ENCODE measurements around the gene MAPK1.

Gene MAPK1

DNA sequence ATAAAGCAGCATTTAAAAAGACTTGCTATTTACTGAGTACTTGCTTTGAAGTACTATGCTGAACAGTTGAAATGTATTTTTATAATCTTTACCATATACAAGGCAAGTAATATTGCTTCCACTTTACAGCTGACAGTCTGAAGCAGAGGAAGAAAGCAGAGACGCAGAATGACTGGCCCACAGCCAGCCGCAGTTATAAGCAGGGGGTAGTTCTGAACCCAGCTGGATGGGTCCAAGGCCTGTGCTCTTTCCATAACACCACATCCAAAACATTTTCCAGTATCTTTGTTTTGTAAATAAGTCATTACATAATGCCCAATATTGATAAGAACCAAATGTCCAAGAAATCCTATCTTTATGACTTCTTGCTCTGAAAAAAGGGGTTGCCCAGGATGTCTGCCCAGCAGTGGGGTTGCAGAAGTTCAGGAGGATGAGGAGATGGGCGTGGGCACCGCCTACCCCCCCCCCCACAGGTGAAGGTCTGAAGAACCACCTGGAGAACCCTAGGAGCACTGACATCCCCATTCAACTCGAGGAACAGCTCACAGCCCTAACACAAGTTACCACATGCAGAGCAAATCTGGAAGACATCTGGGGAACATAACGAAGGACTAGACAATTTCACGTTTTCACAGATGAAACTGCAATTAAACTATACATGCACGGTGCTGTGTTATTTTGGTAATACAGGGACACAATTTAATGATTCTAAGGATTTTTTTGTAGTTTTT is 107.6 kb downstream of the MAPK1 start:
- WGBS (ENCODE audit: extremely low coverage, insufficient coverage, low lambda C conversion rate): no CpG with 5 or more reads among the region's 8 CpGs
- Histone ChIP-seq H3K23ac (ENCODE audit: low read length) (no peak overlapping the region), H3K4me3 (ENCODE audit: low read length) (no peak overlapping the region), H3K4me2 (ENCODE audit: low read length) (no peak overlapping the region), H3K27me3 (ENCODE audit: insufficient read depth, low read length, poor library complexity) (no peaks in the 10 kb centered on the region), H3K4ac (ENCODE audit: low read depth, low read length) (no peak overlapping the region), H3K56ac (ENCODE audit: low read length) (no peak overlapping the region), H2BK120ac (ENCODE audit: low read depth, low read length) (no peak overlapping the region), H3K18ac (ENCODE audit: low read length) (no peak overlapping the region), H3K36me3 (ENCODE audit: control insufficient read depth, insufficient read depth, low read length) (peaks cover 5% of the 10 kb centered on the region), H4K8ac (ENCODE audit: low read depth, low read length) (no peak overlapping the region), H3K79me2 (ENCODE audit: control insufficient read depth, insufficient read depth, low read length) (no peaks in the 10 kb centered on the region), H3K9ac (ENCODE audit: low read length) (no peak overlapping the region), H2BK15ac (replicated peaks; ENCODE audit: low read depth) (no peak overlapping the region), H3K27ac (ENCODE audit: low read depth, low read length) (no peak overlapping the region), H3K4me1 (ENCODE audit: control insufficient read depth, low read depth, low read length) (no peaks in the 10 kb centered on the region), H3K79me1 (ENCODE audit: low read length) (no peaks in the 10 kb centered on the region), H2BK5ac (ENCODE audit: low read length) (no peak overlapping the region), H4K5ac (ENCODE audit: low read length) (no peak overlapping the region), H2AK5ac (ENCODE audit: low read length) (no peak overlapping the region)
- no peak for DNase-seq

DNA sequence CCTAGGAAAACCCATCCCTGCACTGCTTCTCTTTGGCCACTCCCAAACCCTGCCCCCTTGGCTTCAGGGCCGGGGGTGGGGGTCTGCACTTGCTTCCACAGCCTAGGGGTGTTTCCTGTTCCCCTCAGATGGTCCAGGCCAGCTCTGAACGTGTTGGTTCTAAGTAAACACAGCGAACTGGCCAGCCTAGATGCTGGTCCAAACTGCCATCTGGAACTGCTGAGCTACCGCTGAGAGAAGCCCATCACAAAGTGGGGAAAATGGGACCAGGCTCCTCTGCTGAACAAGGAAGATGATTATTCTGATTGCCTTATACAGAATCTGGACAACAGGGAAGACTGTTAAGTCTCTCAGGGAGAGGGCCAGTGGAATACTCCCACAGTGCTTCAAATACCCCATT is 108.4 kb downstream of the MAPK1 start:
- Histone ChIP-seq H3K4me3 (ENCODE audit: low read length) (no peak overlapping the region), H3K79me2 (ENCODE audit: control insufficient read depth, insufficient read depth, low read length) (no peaks in the 10 kb centered on the region), H4K5ac (ENCODE audit: low read length) (no peak overlapping the region), H3K56ac (ENCODE audit: low read length) (no peak overlapping the region), H2AK5ac (ENCODE audit: low read length) (no peak overlapping the region), H3K4me2 (ENCODE audit: low read length) (no peak overlapping the region), H3K18ac (ENCODE audit: low read length) (no peak overlapping the region), H3K4ac (ENCODE audit: low read depth, low read length) (no peak overlapping the region), H3K27me3 (ENCODE audit: insufficient read depth, low read length, poor library complexity) (no peaks in the 10 kb centered on the region), H2BK120ac (ENCODE audit: low read depth, low read length) (no peak overlapping the region), H2BK5ac (ENCODE audit: low read length) (no peak overlapping the region), H2BK15ac (replicated peaks; ENCODE audit: low read depth) (no peak overlapping the region), H4K8ac (ENCODE audit: low read depth, low read length) (no peak overlapping the region), H3K4me1 (ENCODE audit: control insufficient read depth, low read depth, low read length) (no peaks in the 10 kb centered on the region), H3K9ac (ENCODE audit: low read length) (no peak overlapping the region), H3K27ac (ENCODE audit: low read depth, low read length) (no peak overlapping the region), H3K23ac (ENCODE audit: low read length) (no peak overlapping the region), H3K79me1 (ENCODE audit: low read length) (no peaks in the 10 kb centered on the region), H3K36me3 (ENCODE audit: control insufficient read depth, insufficient read depth, low read length) (peaks cover 5% of the 10 kb centered on the region)
- DNase-seq: no peak
- WGBS (ENCODE audit: extremely low coverage, insufficient coverage, low lambda C conversion rate): no CpG with 5 or more reads among the region's 4 CpGs

DNA sequence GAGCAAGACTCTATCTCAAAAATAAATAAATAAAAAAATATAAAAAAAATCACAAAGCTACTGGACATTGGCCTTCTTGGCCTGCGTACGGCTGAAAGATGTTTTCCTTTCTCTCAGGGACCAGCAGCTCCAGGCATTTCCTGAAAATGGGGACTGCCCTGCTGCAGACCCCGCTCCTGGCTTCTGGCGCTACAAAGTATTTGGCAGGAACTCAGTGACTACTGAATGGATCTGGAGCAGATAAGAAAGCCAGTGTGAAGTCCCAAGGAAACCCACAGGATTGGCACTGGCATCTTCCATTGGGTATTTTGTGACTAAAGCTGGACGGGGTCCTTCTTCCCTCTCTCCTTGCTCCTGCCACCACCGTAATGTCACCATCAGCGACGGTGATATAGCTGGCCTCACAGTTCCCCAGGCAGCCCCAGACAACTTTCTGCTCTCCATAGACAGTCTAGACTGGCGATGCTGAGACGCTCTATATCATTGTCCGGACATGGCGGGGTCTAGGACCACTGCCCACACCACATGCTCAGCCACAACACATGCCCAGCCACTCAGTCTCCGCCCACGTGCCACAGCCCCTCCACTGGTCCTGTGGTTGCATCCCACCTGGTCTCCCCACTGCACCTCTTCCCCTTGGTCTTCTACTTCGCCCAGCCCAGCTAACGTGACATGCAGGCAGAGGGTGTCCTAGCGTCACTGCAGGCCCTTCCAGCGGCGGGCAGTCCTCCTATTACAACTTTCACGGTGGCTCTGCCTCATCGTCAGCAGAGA is 109.2 kb downstream of the MAPK1 start:
- Histone ChIP-seq H4K5ac (ENCODE audit: low read length) (no peak overlapping the region), H3K79me2 (ENCODE audit: control insufficient read depth, insufficient read depth, low read length) (no peaks in the 10 kb centered on the region), H3K27me3 (ENCODE audit: insufficient read depth, low read length, poor library complexity) (no peaks in the 10 kb centered on the region), H3K4me3 (ENCODE audit: low read length) (no peak overlapping the region), H3K27ac (ENCODE audit: low read depth, low read length) (no peak overlapping the region), H2BK5ac (ENCODE audit: low read length) (no peak overlapping the region), H3K23ac (ENCODE audit: low read length) (no peak overlapping the region), H3K79me1 (ENCODE audit: low read length) (no peaks in the 10 kb centered on the region), H2BK15ac (replicated peaks; ENCODE audit: low read depth) (no peak overlapping the region), H3K4me2 (ENCODE audit: low read length) (no peak overlapping the region), H3K56ac (ENCODE audit: low read length) (no peak overlapping the region), H2BK120ac (ENCODE audit: low read depth, low read length) (no peak overlapping the region), H3K9ac (ENCODE audit: low read length) (no peak overlapping the region), H4K8ac (ENCODE audit: low read depth, low read length) (no peak overlapping the region), H3K4ac (ENCODE audit: low read depth, low read length) (no peak overlapping the region), H3K4me1 (ENCODE audit: control insufficient read depth, low read depth, low read length) (no peaks in the 10 kb centered on the region), H3K36me3 (ENCODE audit: control insufficient read depth, insufficient read depth, low read length) (no peaks in the 10 kb centered on the region), H3K18ac (ENCODE audit: low read length) (no peak overlapping the region), H2AK5ac (ENCODE audit: low read length) (no peak overlapping the region)
- DNase-seq: no peak
- WGBS (ENCODE audit: extremely low coverage, insufficient coverage, low lambda C conversion rate): no CpG with 5 or more reads among the region's 21 CpGs

DNA sequence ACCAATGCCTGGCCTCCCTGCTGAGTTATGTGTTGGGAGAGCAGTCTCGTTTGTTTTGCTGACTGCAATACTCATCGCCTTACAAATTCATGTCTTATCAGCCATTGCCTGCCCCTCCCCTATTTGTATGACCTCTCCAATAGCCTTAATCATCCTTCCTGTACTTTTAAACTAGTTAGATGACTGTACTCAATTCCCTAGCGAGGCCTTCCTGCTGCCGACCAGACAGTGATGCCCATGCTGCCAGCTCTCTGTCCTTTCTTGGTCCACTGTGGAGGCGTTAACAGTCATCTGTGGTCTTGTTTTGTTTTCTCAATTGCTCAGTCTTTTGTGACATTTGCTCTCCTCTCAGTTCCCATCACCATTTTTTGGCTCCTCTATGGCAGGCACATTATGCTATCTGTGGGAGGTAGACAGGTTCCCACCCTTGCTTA is 111.6 kb downstream of the MAPK1 start:
- H3K36me3 ChIP-seq (ENCODE audit: control insufficient read depth, insufficient read depth, low read length): no peaks in the 10 kb centered on the region
- no CpG with 5 or more reads among the region's 5 CpGs for whole genome bisulfite sequencing (ENCODE audit: extremely low coverage, insufficient coverage, low lambda C conversion rate)
- no peak overlapping the region for H3K4ac ChIP-seq (ENCODE audit: low read depth, low read length)
- H3K18ac ChIP-seq (ENCODE audit: low read length): no peak overlapping the region
- H3K4me3 ChIP-seq (ENCODE audit: low read length): no peak overlapping the region
- H2BK120ac ChIP-seq (ENCODE audit: low read depth, low read length): no peak overlapping the region
- no peak for DNase-seq
- no peaks in the 10 kb centered on the region for H3K27me3 ChIP-seq (ENCODE audit: insufficient read depth, low read length, poor library complexity)
- H2BK15ac ChIP-seq (replicated peaks; ENCODE audit: low read depth): no peak overlapping the region
- H3K27ac ChIP-seq (ENCODE audit: low read depth, low read length): no peak overlapping the region
- H3K4me2 ChIP-seq (ENCODE audit: low read length): no peak overlapping the region
- H3K56ac ChIP-seq (ENCODE audit: low read length): no peak overlapping the region
- H2BK5ac ChIP-seq (ENCODE audit: low read length): no peak overlapping the region
- H3K79me1 ChIP-seq (ENCODE audit: low read length): no peaks in the 10 kb centered on the region
- no peak overlapping the region for H3K23ac ChIP-seq (ENCODE audit: low read length)
- H2AK5ac ChIP-seq (ENCODE audit: low read length): no peak overlapping the region
- no peaks in the 10 kb centered on the region for H3K79me2 ChIP-seq (ENCODE audit: control insufficient read depth, insufficient read depth, low read length)
- no peak overlapping the region for H4K8ac ChIP-seq (ENCODE audit: low read depth, low read length)
- no peak overlapping the region for H4K5ac ChIP-seq (ENCODE audit: low read length)
- H3K4me1 ChIP-seq (ENCODE audit: control insufficient read depth, low read depth, low read length): no peaks in the 10 kb centered on the region
- no peak overlapping the region for H3K9ac ChIP-seq (ENCODE audit: low read length)

DNA sequence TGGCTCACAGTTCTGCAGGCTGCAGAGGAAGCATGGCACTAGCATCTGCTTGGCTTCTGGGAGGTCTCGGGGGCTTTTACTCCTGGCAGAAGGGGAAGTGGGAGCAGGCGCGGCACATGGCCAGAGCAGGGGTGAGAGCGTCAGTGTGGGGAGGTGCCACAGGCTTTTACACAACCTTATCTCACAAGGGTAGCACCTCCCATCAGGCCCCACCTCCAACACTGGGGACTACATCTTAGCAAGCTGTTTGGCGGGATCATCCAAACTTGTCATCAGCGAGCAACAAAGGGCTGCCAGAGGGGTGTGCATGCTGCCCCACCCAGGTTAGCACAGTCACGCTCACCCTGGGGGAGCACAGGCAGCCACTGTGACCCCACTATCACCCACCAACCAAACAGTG is 112.9 kb downstream of the MAPK1 start:
- Histone ChIP-seq H3K27ac (ENCODE audit: low read depth, low read length) (no peak overlapping the region), H3K4ac (ENCODE audit: low read depth, low read length) (no peak overlapping the region), H3K4me2 (ENCODE audit: low read length) (no peak overlapping the region), H3K79me1 (ENCODE audit: low read length) (no peaks in the 10 kb centered on the region), H2AK5ac (ENCODE audit: low read length) (no peak overlapping the region), H3K79me2 (ENCODE audit: control insufficient read depth, insufficient read depth, low read length) (no peaks in the 10 kb centered on the region), H4K8ac (ENCODE audit: low read depth, low read length) (no peak overlapping the region), H3K4me1 (ENCODE audit: control insufficient read depth, low read depth, low read length) (no peaks in the 10 kb centered on the region), H2BK120ac (ENCODE audit: low read depth, low read length) (no peak overlapping the region), H3K36me3 (ENCODE audit: control insufficient read depth, insufficient read depth, low read length) (no peaks in the 10 kb centered on the region), H3K4me3 (ENCODE audit: low read length) (no peak overlapping the region), H3K27me3 (ENCODE audit: insufficient read depth, low read length, poor library complexity) (no peaks in the 10 kb centered on the region), H3K9ac (ENCODE audit: low read length) (no peak overlapping the region), H3K23ac (ENCODE audit: low read length) (no peak overlapping the region), H2BK5ac (ENCODE audit: low read length) (no peak overlapping the region), H4K5ac (ENCODE audit: low read length) (no peak overlapping the region), H2BK15ac (replicated peaks; ENCODE audit: low read depth) (no peak overlapping the region), H3K56ac (ENCODE audit: low read length) (no peak overlapping the region), H3K18ac (ENCODE audit: low read length) (no peak overlapping the region)
- peak; percentile 44 for DNase-seq
- no CpG with 5 or more reads among the region's 7 CpGs for WGBS (ENCODE audit: extremely low coverage, insufficient coverage, low lambda C conversion rate)

Data from mesendoderm (in vitro differentiated cells).